GM23338 (cell line): Measurements from ENCODE around the gene SCML1. TPM values are rescaled to one million over a fixed set of nuclear protein-coding genes. Genes with fewer than 3 reads are reported as not detected.

Experiments
- ATAC-seq: fragments of 200-7000 bp; cut with Tn5 transposase; 3 replicates; pipeline ENCODE4 v1.9.1; 2020
- DNase-seq: peaks from one replicate; pipeline ENCODE4 v3.0.0-alpha.2; 2015; ENCODE audit warnings: low spot score
- H2AFZ ChIP-seq: fragments of 200-600 bp; sonication (generic); 2 replicates; pipeline ENCODE4 v1.8.0; 2016; ENCODE audit warnings: antibody characterized with exemption, mild to moderate bottlenecking, moderate library complexity
- H3F3A ChIP-seq: fragments of 200-600 bp; sonication (generic); replicated peaks from 2 replicates; pipeline ENCODE4 v1.8.0; 2017; ENCODE audit warnings: antibody characterized with exemption, mixed run types, low read depth
- H3K27ac ChIP-seq: fragments of 200-600 bp; sonication (generic); 2 replicates; pipeline ENCODE4 v1.6.1; 2016; ENCODE audit warnings: low read depth
- H3K27me3 ChIP-seq: fragments of 200-600 bp; sonication (generic); 2 replicates; pipeline ENCODE4 v1.8.0; 2016; ENCODE audit warnings: mild to moderate bottlenecking, mixed run types, moderate library complexity; ENCODE audit not compliant: insufficient read depth
- H3K36me3 ChIP-seq: fragments of 200-600 bp; sonication (generic); 2 replicates; pipeline ENCODE4 v1.8.0; 2016; ENCODE audit warnings: mild to moderate bottlenecking; ENCODE audit not compliant: insufficient read depth
- H3K4me1 ChIP-seq: fragments of 200-600 bp; sonication (generic); 2 replicates; pipeline ENCODE4 v1.8.0; 2016; ENCODE audit warnings: mild to moderate bottlenecking, moderate library complexity; ENCODE audit not compliant: insufficient read depth
- H3K4me2 ChIP-seq: fragments of 200-600 bp; sonication (generic); 2 replicates; pipeline ENCODE4 v1.7.1; 2017; ENCODE audit warnings: mixed run types
- H3K4me3 ChIP-seq: fragments of 200-600 bp; sonication (generic); 2 replicates; pipeline ENCODE4 v1.6.1; 2016; ENCODE audit warnings: mixed run types
- H3K79me2 ChIP-seq: fragments of 200-600 bp; sonication (generic); replicated peaks from 2 replicates; pipeline ENCODE4 v1.8.0; 2017; ENCODE audit warnings: mild to moderate bottlenecking; ENCODE audit not compliant: insufficient read depth
- H3K9me2 ChIP-seq: fragments of 200-600 bp; sonication (generic); 2 replicates; pipeline ENCODE4 v1.8.0; 2017; ENCODE audit not compliant: insufficient read depth
- H4K20me1 ChIP-seq: fragments of 200-600 bp; sonication (generic); replicated peaks from 2 replicates; pipeline ENCODE4 v1.8.0; 2017; ENCODE audit warnings: mild to moderate bottlenecking; ENCODE audit not compliant: insufficient read depth
- H3K27ac Mint-ChIP-seq: 2 replicates; pipeline ENCODE4 v1.8.0; 2020; ENCODE audit warnings: inconsistent platforms, mild to moderate bottlenecking, moderate library complexity, mixed read lengths
- H3K27me3 Mint-ChIP-seq: 3 replicates; pipeline ENCODE4 v1.8.0; 2022; ENCODE audit warnings: low read depth, mild to moderate bottlenecking, moderate library complexity, mixed read lengths, inconsistent platforms; ENCODE audit not compliant: insufficient read depth, poor library complexity
- H3K36me3 Mint-ChIP-seq: 3 replicates; pipeline ENCODE4 v1.8.0; 2021; ENCODE audit warnings: low read depth, mild to moderate bottlenecking, inconsistent platforms, moderate library complexity, mixed read lengths
- H3K4me1 Mint-ChIP-seq: 3 replicates; pipeline ENCODE4 v1.8.0; 2020; ENCODE audit warnings: mild to moderate bottlenecking, inconsistent platforms, mixed read lengths
- H3K4me3 Mint-ChIP-seq: 3 replicates; pipeline ENCODE4 v1.8.0; 2021; ENCODE audit warnings: moderate library complexity, mild to moderate bottlenecking, inconsistent platforms, mixed read lengths
- H3K9me3 Mint-ChIP-seq: 3 replicates; pipeline ENCODE4 v1.8.0; 2020; ENCODE audit warnings: moderate library complexity, mild to moderate bottlenecking, inconsistent platforms, mixed read lengths
- EZH2 ChIP-seq: fragments of 200-600 bp; sonication (generic); IDR thresholded peaks from one replicate; pipeline ENCODE4 v1.8.0; 2017; ENCODE audit warnings: antibody characterized with exemption, mild to moderate bottlenecking, low read depth; ENCODE audit not compliant: unreplicated experiment
- EZH2phosphoT487 ChIP-seq: fragments of 200-600 bp; sonication (generic); IDR thresholded peaks from one replicate; pipeline ENCODE4 v1.8.1; 2018; ENCODE audit warnings: antibody characterized with exemption; ENCODE audit not compliant: unreplicated experiment
- polyA plus RNA-seq: library from polyadenylated mRNA; unstranded; fragments of >200 nt; fragmentation: Nextera tagmentation; extraction: Ambion mirVana; gene quantifications from 2 replicates; pipeline ENCODE4 v1.2.1, GENCODE V29; 2016
- total RNA-seq: library from RNA; depleted of rRNA; stranded (reverse); fragments of >200 nt; shearing (Covaris generic); gene quantifications from 2 replicates; pipeline ENCODE4 v1.2.3, GENCODE V29; 2014
- TF ChIP-seq, protein P1 (sequence below): IDR thresholded peaks from one replicate; pipeline ENCODE4 v1.6.1; 2018; ENCODE audit warnings: antibody characterized with exemption; ENCODE audit not compliant: unreplicated experiment
- TF ChIP-seq, protein P2 (sequence below): IDR thresholded peaks from 2 replicates; pipeline ENCODE4 v1.6.1; 2016; ENCODE audit warnings: antibody characterized with exemption
- TF ChIP-seq, protein P3 (sequence below): fragments of 250-450 bp; sonication (Bioruptor Pico); IDR thresholded peaks from 2 replicates; pipeline ENCODE4 v1.5.0; 2020; ENCODE audit warnings: mild to moderate bottlenecking, moderate library complexity

SCML1 gene
- total and polyA plus RNA-seq, 2 experiments from 2014 or later = 5.4 to 6.4 TPM

DNA sequence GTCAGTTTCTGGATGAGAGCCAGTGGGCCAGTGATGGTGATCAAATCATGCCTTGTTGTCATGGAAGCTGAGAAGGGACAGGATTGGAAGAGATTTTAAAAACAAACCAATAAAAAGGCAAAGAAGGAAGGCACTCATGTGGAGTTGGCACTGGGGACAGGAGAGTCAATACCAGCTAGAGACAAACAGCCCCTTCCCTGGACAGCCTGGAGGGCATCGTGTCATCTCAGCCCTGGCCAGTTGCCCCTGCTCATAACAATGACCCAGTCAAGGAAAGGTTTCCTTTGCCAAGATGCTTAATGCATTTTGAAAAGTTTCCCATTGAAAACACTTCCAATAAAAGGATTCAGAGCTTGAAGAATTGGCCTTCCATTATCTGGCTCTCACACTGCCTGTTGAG lies 55.5 kb downstream of the SCML1 start (continued):
- TF ChIP-seq, protein P1, sequence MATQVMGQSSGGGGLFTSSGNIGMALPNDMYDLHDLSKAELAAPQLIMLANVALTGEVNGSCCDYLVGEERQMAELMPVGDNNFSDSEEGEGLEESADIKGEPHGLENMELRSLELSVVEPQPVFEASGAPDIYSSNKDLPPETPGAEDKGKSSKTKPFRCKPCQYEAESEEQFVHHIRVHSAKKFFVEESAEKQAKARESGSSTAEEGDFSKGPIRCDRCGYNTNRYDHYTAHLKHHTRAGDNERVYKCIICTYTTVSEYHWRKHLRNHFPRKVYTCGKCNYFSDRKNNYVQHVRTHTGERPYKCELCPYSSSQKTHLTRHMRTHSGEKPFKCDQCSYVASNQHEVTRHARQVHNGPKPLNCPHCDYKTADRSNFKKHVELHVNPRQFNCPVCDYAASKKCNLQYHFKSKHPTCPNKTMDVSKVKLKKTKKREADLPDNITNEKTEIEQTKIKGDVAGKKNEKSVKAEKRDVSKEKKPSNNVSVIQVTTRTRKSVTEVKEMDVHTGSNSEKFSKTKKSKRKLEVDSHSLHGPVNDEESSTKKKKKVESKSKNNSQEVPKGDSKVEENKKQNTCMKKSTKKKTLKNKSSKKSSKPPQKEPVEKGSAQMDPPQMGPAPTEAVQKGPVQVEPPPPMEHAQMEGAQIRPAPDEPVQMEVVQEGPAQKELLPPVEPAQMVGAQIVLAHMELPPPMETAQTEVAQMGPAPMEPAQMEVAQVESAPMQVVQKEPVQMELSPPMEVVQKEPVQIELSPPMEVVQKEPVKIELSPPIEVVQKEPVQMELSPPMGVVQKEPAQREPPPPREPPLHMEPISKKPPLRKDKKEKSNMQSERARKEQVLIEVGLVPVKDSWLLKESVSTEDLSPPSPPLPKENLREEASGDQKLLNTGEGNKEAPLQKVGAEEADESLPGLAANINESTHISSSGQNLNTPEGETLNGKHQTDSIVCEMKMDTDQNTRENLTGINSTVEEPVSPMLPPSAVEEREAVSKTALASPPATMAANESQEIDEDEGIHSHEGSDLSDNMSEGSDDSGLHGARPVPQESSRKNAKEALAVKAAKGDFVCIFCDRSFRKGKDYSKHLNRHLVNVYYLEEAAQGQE = no peak
- no peak for TF ChIP-seq EZH2
- TF ChIP-seq, protein P2, sequence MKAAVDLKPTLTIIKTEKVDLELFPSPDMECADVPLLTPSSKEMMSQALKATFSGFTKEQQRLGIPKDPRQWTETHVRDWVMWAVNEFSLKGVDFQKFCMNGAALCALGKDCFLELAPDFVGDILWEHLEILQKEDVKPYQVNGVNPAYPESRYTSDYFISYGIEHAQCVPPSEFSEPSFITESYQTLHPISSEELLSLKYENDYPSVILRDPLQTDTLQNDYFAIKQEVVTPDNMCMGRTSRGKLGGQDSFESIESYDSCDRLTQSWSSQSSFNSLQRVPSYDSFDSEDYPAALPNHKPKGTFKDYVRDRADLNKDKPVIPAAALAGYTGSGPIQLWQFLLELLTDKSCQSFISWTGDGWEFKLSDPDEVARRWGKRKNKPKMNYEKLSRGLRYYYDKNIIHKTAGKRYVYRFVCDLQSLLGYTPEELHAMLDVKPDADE = no peak

DNA sequence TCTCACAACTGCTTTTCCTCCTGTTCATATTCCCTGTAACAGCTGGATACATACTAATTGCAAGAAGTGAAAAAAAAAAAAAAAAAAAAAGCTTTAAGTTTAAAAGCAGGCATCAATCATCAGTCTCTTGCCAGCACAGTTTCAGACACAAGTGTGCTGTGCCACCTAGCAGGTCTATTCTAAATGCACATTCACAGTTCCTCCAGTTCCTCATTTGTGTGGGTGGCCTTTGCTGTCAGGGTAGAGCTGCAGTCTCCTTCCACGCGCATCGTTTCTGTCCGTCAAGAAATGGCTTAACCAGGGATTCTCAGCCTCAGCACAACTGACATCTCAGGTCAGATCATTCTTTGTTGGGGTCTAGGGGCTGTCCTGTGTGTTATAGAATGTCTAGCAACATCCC lies 61.6 kb downstream of the SCML1 start:
- Mint-ChIP-seq H3K27me3 (peaks cover 2% of the 10 kb centered on the region), H3K36me3 (no peaks in the 10 kb centered on the region), H3K9me3 (no peaks in the 10 kb centered on the region), H3K27ac (no peak overlapping the region), H3K4me1 (no peaks in the 10 kb centered on the region), H3K4me3 (no peak overlapping the region)
- Histone ChIP-seq H3K4me1 (no peaks in the 10 kb centered on the region), H2AFZ (no peak overlapping the region), H3K36me3 (no peaks in the 10 kb centered on the region), H3K4me2 (no peak overlapping the region), H4K20me1 (no peaks in the 10 kb centered on the region), H3K9me2 (no peaks in the 10 kb centered on the region), H3K79me2 (no peaks in the 10 kb centered on the region), H3F3A (no peaks in the 10 kb centered on the region), H3K27me3 (no peaks in the 10 kb centered on the region), H3K27ac (no peak overlapping the region), H3K4me3 (no peak overlapping the region)
- ATAC-seq (no peak), DNase-seq (no peak)
- no peak for TF ChIP-seq EZH2phosphoT487
- TF ChIP-seq, protein P3, sequence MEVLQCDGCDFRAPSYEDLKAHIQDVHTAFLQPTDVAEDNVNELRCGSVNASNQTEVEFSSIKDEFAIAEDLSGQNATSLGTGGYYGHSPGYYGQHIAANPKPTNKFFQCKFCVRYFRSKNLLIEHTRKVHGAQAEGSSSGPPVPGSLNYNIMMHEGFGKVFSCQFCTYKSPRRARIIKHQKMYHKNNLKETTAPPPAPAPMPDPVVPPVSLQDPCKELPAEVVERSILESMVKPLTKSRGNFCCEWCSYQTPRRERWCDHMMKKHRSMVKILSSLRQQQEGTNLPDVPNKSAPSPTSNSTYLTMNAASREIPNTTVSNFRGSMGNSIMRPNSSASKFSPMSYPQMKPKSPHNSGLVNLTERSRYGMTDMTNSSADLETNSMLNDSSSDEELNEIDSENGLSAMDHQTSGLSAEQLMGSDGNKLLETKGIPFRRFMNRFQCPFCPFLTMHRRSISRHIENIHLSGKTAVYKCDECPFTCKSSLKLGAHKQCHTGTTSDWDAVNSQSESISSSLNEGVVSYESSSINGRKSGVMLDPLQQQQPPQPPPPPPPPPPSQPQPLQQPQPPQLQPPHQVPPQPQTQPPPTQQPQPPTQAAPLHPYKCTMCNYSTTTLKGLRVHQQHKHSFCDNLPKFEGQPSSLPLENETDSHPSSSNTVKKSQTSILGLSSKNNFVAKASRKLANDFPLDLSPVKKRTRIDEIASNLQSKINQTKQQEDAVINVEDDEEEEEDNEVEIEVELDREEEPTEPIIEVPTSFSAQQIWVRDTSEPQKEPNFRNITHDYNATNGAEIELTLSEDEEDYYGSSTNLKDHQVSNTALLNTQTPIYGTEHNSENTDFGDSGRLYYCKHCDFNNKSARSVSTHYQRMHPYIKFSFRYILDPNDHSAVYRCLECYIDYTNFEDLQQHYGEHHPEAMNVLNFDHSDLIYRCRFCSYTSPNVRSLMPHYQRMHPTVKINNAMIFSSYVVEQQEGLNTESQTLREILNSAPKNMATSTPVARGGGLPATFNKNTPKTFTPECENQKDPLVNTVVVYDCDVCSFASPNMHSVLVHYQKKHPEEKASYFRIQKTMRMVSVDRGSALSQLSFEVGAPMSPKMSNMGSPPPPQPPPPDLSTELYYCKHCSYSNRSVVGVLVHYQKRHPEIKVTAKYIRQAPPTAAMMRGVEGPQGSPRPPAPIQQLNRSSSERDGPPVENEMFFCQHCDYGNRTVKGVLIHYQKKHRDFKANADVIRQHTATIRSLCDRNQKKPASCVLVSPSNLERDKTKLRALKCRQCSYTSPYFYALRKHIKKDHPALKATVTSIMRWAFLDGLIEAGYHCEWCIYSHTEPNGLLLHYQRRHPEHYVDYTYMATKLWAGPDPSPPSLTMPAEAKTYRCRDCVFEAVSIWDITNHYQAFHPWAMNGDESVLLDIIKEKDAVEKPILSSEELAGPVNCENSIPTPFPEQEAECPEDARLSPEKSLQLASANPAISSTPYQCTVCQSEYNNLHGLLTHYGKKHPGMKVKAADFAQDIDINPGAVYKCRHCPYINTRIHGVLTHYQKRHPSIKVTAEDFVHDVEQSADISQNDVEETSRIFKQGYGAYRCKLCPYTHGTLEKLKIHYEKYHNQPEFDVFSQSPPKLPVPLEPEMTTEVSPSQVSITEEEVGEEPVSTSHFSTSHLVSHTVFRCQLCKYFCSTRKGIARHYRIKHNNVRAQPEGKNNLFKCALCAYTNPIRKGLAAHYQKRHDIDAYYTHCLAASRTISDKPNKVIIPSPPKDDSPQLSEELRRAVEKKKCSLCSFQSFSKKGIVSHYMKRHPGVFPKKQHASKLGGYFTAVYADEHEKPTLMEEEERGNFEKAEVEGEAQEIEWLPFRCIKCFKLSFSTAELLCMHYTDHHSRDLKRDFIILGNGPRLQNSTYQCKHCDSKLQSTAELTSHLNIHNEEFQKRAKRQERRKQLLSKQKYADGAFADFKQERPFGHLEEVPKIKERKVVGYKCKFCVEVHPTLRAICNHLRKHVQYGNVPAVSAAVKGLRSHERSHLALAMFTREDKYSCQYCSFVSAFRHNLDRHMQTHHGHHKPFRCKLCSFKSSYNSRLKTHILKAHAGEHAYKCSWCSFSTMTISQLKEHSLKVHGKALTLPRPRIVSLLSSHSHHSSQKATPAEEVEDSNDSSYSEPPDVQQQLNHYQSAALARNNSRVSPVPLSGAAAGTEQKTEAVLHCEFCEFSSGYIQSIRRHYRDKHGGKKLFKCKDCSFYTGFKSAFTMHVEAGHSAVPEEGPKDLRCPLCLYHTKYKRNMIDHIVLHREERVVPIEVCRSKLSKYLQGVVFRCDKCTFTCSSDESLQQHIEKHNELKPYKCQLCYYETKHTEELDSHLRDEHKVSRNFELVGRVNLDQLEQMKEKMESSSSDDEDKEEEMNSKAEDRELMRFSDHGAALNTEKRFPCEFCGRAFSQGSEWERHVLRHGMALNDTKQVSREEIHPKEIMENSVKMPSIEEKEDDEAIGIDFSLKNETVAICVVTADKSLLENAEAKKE (CRISPR knock-in tag) = no peak
- TF ChIP-seq, protein P1 = no peak
